Sigmoid colon (tissue), 7 donors: Measurements from ENCODE around the gene CCDC57. TPM values are rescaled to one million over a fixed set of nuclear protein-coding genes. Genes with fewer than 3 reads are reported as not detected.

Experiments used
- DNase-seq: peaks from one replicate; pipeline ENCODE4 v3.0.0-alpha.2; 2019
- H3K27ac ChIP-seq, 4 donors: fragments of 200-600 bp; sonication (generic); one replicate each; pipeline ENCODE4 v1.5.1; 2016 to 2019; ENCODE audit warnings: mild to moderate bottlenecking in 1 of 4
- H3K27me3 ChIP-seq, 3 donors: fragments of 200-600 bp; sonication (generic); one replicate each; pipeline ENCODE4 v1.5.1; 2019; ENCODE audit warnings: mild to moderate bottlenecking in 1 of 3
- H3K36me3 ChIP-seq, 4 donors: fragments of 200-600 bp; sonication (generic); one replicate each; pipeline ENCODE4 v1.5.1; 2016 to 2019
- H3K4me1 ChIP-seq, 4 donors: fragments of 200-600 bp; sonication (generic); one replicate each; pipeline ENCODE4 v1.5.1; 2017 to 2019
- H3K4me3 ChIP-seq, 4 donors: fragments of 200-600 bp; sonication (generic); one replicate each; pipeline ENCODE4 v1.5.1; 2017 to 2019; ENCODE audit warnings: mild to moderate bottlenecking in 2 of 4, moderate library complexity in 1 of 4
- H3K9me3 ChIP-seq, 4 donors: fragments of 200-600 bp in 3 of 4; sonication (generic) in 3 of 4; one replicate each; pipeline versions ENCODE4 v1.5.1 to v1.6.1; 2013 to 2019
- CTCF ChIP-seq, 4 experiments: fragments of 450-650 bp in 3 of 4; fragments of 200-600 bp in 1 of 4; IDR thresholded peaks; one replicate each; pipeline ENCODE4 v1.5.1; 2016 to 2019; ENCODE audit warnings: antibody characterized with exemption in 4 of 4, mild to moderate bottlenecking in 3 of 4, moderate library complexity in 2 of 4
- EP300 ChIP-seq, 4 donors: sonication (generic); formaldehyde crosslinking; IDR thresholded peaks; one replicate each; pipeline ENCODE4 v1.6.1; 2017; ENCODE audit warnings: antibody characterized with exemption in 4 of 4
- POLR2A ChIP-seq, 2 donors: fragments of 450-650 bp; IDR thresholded peaks; one replicate each; pipeline ENCODE4 v1.6.1; 2016; ENCODE audit warnings: antibody characterized with exemption in 2 of 2, mild to moderate bottlenecking in 2 of 2, moderate library complexity in 2 of 2
- POLR2AphosphoS5 ChIP-seq, 4 donors: sonication (generic); formaldehyde crosslinking; IDR thresholded peaks; one replicate each; pipeline ENCODE4 v1.6.1; 2017; ENCODE audit warnings: antibody characterized with exemption in 4 of 4
- WGBS, 2 donors: extraction: QIAGEN DNeasy Blood & Tissue Kit; methylation state at CpG; one replicate each; pipeline ENCODE4 v1.1.7; 2013; 5-methylcytosine and 5-hydroxymethylcytosine counted together
- intact Hi-C: fragments of 100-400 bp; cut with DNase I; formaldehyde crosslinking; loops from one replicate; pipeline ENCODE4 v1.15.1; 2023
- polyA plus RNA-seq, 3 donors: library from polyadenylated mRNA; stranded (reverse); fragments of 200-250 nt; gene quantifications; one replicate each; pipeline ENCODE4 v1.2.3, GENCODE V29; 2013
- total RNA-seq, 4 donors: library from RNA; depleted of rRNA; stranded (reverse); fragments of >200 nt; gene quantifications; one replicate each; pipeline ENCODE4 v1.1.0, GENCODE V29; 2016
- donor health status: healthy with polysubstance abuse.
- donor health status: Bipolar disorder and iron deficiency.
- donor health status: healthy.

The CCDC57 gene
- total and polyA plus RNA-seq, 7 donors, result 13.3 to 47.8 (median 24.4) TPM

- Histone ChIP-seq H3K27ac (peak overlapping the region; percentile 81 to 90 (median 86)), H3K9me3 (no peaks in the 10 kb centered on the region), H3K4me3 (no peak overlapping the region), H3K27me3 (no peaks in the 10 kb centered on the region), H3K36me3 (peaks cover 14 to 62% (median 22%) of the 10 kb centered on the region in 4 donors), H3K4me1 (peaks cover 0 to 98% (median 92%) of the 10 kb centered on the region in 4 donors)
- DNase-seq, result peak; percentile 69
- TF ChIP-seq EP300 (IDR thresholded peaks at IDR 0.05) (no peak), CTCF (IDR thresholded peaks at IDR 0.05) (no peak), POLR2A (IDR thresholded peaks at IDR 0.05) (no peak), POLR2AphosphoS5 (IDR thresholded peaks at IDR 0.05) (no peak)
- WGBS, 2 donors, result 79 to 86% methylated on average over 24 of the region's 24 CpGs
- intact Hi-C loops, result no loop called here
These were observed 30.0 kb upstream of the CCDC57 start for GRCh38 chr17:82242698-82242976.

GRCh38 chr17:82241926-82242697 is 29.5 kb upstream of the CCDC57 start:
- peaks cover 0 to 98% (median 90%) of the 10 kb centered on the region in 4 donors for H3K4me1 ChIP-seq
- H3K36me3 ChIP-seq, result peaks cover 14 to 58% (median 21%) of the 10 kb centered on the region in 4 donors
- intact Hi-C loops, result loop anchor here (2.0 kb wide), 1 partner anchor 31 kb away; the partner anchor contains the start of gene CSNK1D
- DNase-seq, result peak; percentile 84
- peak overlapping the region in 1 of 4 donors; percentile 11 for H3K4me3 ChIP-seq
- no peaks in the 10 kb centered on the region for H3K27me3 ChIP-seq
- WGBS, 2 donors, result 52 to 55% methylated on average over 20 of the region's 20 CpGs
- H3K27ac ChIP-seq, result peak overlapping the region; percentile 81 to 90 (median 86)
- TF ChIP-seq CTCF (IDR thresholded peaks at IDR 0.05), result no peak
- peak in 1 of 4 donors; percentile 9 for TF ChIP-seq POLR2AphosphoS5 (IDR thresholded peaks at IDR 0.05)
- TF ChIP-seq POLR2A (IDR thresholded peaks at IDR 0.05), result no peak
- TF ChIP-seq EP300 (IDR thresholded peaks at IDR 0.05), result no peak
- no peaks in the 10 kb centered on the region for H3K9me3 ChIP-seq

GRCh38 chr17:82241183-82241925 is 28.7 kb upstream of the CCDC57 start:
- intact Hi-C loops, result loop anchor here (2.0 kb wide), 1 partner anchor 31 kb away; the partner anchor contains the start of gene CSNK1D
- peaks cover 14 to 50% (median 21%) of the 10 kb centered on the region in 4 donors for H3K36me3 ChIP-seq
- H3K4me3 ChIP-seq, result peak overlapping the region in 1 of 4 donors; percentile 2
- peak overlapping the region; percentile 81 to 90 (median 86) for H3K27ac ChIP-seq
- H3K27me3 ChIP-seq, result no peaks in the 10 kb centered on the region
- H3K4me1 ChIP-seq, result peaks cover 0 to 98% (median 90%) of the 10 kb centered on the region in 4 donors
- H3K9me3 ChIP-seq, result no peaks in the 10 kb centered on the region
- WGBS, 2 donors, result 59 to 60% methylated on average over 27 of the region's 27 CpGs
- DNase-seq, result peak; percentile 95
- TF ChIP-seq POLR2A (IDR thresholded peaks at IDR 0.05), result no peak
- peak; percentile 17 to 54 (median 37) for TF ChIP-seq POLR2AphosphoS5 (IDR thresholded peaks at IDR 0.05)
- TF ChIP-seq CTCF (IDR thresholded peaks at IDR 0.05), result no peak
- TF ChIP-seq EP300 (IDR thresholded peaks at IDR 0.05), result no peak

GRCh38 chr17:82240506-82241182 is 28.0 kb upstream of the CCDC57 start:
- WGBS, 2 donors, result 79 to 85% methylated on average over 20 of the region's 20 CpGs
- peaks cover 0 to 98% (median 90%) of the 10 kb centered on the region in 4 donors for H3K4me1 ChIP-seq
- TF ChIP-seq EP300 (IDR thresholded peaks at IDR 0.05), result no peak
- TF ChIP-seq POLR2AphosphoS5 (IDR thresholded peaks at IDR 0.05), result no peak
- no peak for TF ChIP-seq CTCF (IDR thresholded peaks at IDR 0.05)
- no peak for TF ChIP-seq POLR2A (IDR thresholded peaks at IDR 0.05)
- peak; percentile 64 for DNase-seq
- H3K4me3 ChIP-seq, result no peak overlapping the region
- H3K27ac ChIP-seq, result peak overlapping the region; percentile 81 to 90 (median 86)
- peaks cover 8 to 43% (median 16%) of the 10 kb centered on the region in 4 donors for H3K36me3 ChIP-seq
- intact Hi-C loops, result loop anchor here (2.0 kb wide), 1 partner anchor 32 kb away; the partner anchor contains the start of gene CSNK1D
- no peaks in the 10 kb centered on the region for H3K9me3 ChIP-seq
- no peaks in the 10 kb centered on the region for H3K27me3 ChIP-seq
